Measurements from ENCODE around the gene TOR1A.
A peak's percentile ranks its signal among the peaks of the same experiment; 100 is the strongest.
"Not testable (repeated sequence)": the region's sequence is repeated elsewhere in the genome, so short reads cannot be mapped to it uniquely, and the experiment has no call there.

TOR1A gene

GRCh38 chr9:129779560-129780190 is 44.3 kb downstream of the TOR1A start:
- no peak for DNase-seq

- DNase-seq, result no peak
Observed at GRCh38 chr9:129778469-129778868, 45.5 kb downstream of the TOR1A start.

- DNase-seq, result no peak
Observed at GRCh38 chr9:129777769-129778130, 46.2 kb downstream of the TOR1A start.

GRCh38 chr9:129776938-129777768 is 46.8 kb downstream of the TOR1A start:
- DNase-seq, result peak; percentile 19

GRCh38 chr9:129776566-129776937 is 47.4 kb downstream of the TOR1A start:
- DNase-seq, result no peak

- not testable (repeated sequence) for DNase-seq
Observed at GRCh38 chr9:129776096-129776495, 47.8 kb downstream of the TOR1A start.

GRCh38 chr9:129775448-129775798 is 48.5 kb downstream of the TOR1A start:
- DNase-seq, result no peak

- DNase-seq, result no peak
Observed at GRCh38 chr9:129774791-129775447, 49.0 kb downstream of the TOR1A start.

GRCh38 chr9:129773262-129774048 is 50.5 kb downstream of the TOR1A start:
- DNase-seq, result no peak

- DNase-seq, result no peak
Observed at GRCh38 chr9:129770741-129771140, 53.2 kb downstream of the TOR1A start.

- no peak for DNase-seq
Observed at GRCh38 chr9:129769669-129770068, 54.3 kb downstream of the TOR1A start.

GRCh38 chr9:129768486-129768885 is 55.5 kb downstream of the TOR1A start:
- DNase-seq, result no peak

GRCh38 chr9:129765764-129766317 is 58.1 kb downstream of the TOR1A start:
- DNase-seq, result no peak

- DNase-seq, result no peak
Observed at GRCh38 chr9:129762985-129763926, 60.7 kb downstream of the TOR1A start.
